ENCODE results near the gene METTL13.

The METTL13 gene

DNA sequence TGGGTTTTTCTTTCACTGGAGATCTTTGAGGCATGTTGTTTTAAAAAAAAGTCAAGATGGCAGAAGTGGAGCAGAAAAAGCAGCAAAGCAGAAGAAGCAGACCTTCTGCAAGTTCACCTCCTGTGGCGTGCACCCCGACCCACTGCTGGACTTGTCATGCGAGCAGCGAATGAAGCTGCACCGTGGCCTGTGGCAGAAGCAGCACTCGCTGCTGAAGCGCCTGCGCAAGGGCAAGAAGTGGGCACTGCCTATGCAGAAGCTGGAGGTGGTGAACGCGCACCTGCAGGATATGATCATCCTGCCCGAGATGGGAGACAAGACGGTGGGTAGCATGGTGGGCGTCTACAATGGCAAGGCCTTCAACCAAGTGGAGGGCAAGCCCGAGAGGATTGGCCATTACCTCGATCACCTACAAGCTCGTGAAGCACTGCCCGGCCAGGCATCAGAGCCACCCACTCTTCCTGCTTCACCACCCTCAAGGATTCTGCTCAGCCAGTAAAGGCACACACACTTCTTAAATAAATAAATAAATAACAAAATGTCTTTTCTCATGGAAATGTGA, 22.1 kb downstream of the METTL13 start:
- no peaks in the 10 kb centered on the region for H3K27me3 ChIP-seq (ENCODE audit: insufficient read depth, poor library complexity, severe bottlenecking)
- H3K27ac ChIP-seq (replicated peaks): no peak overlapping the region
- DNase-seq (ENCODE audit: low read depth in 1 of 2, low spot score in 1 of 2): no peak
- H3K4me3 ChIP-seq (replicated peaks; ENCODE audit: insufficient read depth, low read length): no peak overlapping the region
- no peak for TF ChIP-seq SPI1 (IDR thresholded peaks at IDR 0.05; ENCODE audit: borderline replicate concordance, low read depth)

DNA sequence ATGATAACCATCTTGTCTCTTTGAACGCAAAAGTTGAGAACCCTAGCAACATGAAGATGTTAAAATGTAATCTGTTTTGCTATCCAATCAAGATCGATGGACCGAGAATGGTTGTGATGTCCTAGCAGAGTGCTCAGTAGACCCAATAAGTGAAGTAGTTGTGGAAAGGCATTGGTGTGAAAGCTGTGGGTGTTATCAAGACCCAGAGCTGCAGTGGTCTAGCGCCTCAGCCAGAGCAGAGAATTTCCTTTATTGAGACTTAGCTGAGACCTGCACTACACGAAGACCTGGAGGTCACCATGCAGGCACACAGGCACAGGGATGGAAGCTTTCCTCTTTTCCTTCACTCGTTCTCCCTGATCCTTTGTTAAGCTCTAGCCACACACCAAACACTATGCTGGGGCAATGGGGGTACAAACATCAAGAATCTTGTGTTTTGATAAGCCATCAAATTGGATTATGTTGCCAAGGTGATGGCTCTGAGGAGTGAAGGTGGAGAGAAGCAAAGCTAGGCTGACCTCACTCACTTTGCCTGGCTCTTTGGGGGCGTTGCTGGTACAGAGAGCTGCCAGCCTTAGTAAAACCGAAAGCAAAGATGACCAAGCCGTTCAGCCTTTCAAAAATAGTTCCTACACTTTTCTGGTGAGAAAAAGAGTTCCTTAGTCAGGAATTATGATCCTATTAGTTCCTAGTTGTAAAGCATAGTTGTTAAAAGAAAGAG, 24.1 kb downstream of the METTL13 start:
- DNase-seq (ENCODE audit: low read depth in 1 of 2, low spot score in 1 of 2): no peak
- Histone ChIP-seq H3K4me3 (replicated peaks; ENCODE audit: insufficient read depth, low read length) (no peak overlapping the region), H3K27ac (replicated peaks) (no peak overlapping the region), H3K27me3 (ENCODE audit: insufficient read depth, poor library complexity, severe bottlenecking) (no peaks in the 10 kb centered on the region)
- TF ChIP-seq, protein P1, sequence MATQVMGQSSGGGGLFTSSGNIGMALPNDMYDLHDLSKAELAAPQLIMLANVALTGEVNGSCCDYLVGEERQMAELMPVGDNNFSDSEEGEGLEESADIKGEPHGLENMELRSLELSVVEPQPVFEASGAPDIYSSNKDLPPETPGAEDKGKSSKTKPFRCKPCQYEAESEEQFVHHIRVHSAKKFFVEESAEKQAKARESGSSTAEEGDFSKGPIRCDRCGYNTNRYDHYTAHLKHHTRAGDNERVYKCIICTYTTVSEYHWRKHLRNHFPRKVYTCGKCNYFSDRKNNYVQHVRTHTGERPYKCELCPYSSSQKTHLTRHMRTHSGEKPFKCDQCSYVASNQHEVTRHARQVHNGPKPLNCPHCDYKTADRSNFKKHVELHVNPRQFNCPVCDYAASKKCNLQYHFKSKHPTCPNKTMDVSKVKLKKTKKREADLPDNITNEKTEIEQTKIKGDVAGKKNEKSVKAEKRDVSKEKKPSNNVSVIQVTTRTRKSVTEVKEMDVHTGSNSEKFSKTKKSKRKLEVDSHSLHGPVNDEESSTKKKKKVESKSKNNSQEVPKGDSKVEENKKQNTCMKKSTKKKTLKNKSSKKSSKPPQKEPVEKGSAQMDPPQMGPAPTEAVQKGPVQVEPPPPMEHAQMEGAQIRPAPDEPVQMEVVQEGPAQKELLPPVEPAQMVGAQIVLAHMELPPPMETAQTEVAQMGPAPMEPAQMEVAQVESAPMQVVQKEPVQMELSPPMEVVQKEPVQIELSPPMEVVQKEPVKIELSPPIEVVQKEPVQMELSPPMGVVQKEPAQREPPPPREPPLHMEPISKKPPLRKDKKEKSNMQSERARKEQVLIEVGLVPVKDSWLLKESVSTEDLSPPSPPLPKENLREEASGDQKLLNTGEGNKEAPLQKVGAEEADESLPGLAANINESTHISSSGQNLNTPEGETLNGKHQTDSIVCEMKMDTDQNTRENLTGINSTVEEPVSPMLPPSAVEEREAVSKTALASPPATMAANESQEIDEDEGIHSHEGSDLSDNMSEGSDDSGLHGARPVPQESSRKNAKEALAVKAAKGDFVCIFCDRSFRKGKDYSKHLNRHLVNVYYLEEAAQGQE (IDR thresholded peaks at IDR 0.05; ENCODE audit: insufficient replicate concordance, low read depth): no peak
- TF ChIP-seq CTCF (IDR thresholded peaks at IDR 0.05; ENCODE audit: insufficient read depth, low read length): no peak
- no peak for TF ChIP-seq GABPA (IDR thresholded peaks at IDR 0.05; ENCODE audit: low read depth)
- TF ChIP-seq POLR2AphosphoS5 (IDR thresholded peaks at IDR 0.05; ENCODE audit: low read depth): no peak
- TF ChIP-seq SPI1 (IDR thresholded peaks at IDR 0.05; ENCODE audit: borderline replicate concordance, low read depth): no peak

- Histone ChIP-seq H3K27me3 (ENCODE audit: insufficient read depth, poor library complexity, severe bottlenecking) (no peaks in the 10 kb centered on the region), H3K27ac (replicated peaks) (no peak overlapping the region), H3K4me3 (replicated peaks; ENCODE audit: insufficient read depth, low read length) (no peak overlapping the region)
- TF ChIP-seq GABPA (IDR thresholded peaks at IDR 0.05; ENCODE audit: low read depth): no peak
- TF ChIP-seq SPI1 (IDR thresholded peaks at IDR 0.05; ENCODE audit: borderline replicate concordance, low read depth): no peak
- TF ChIP-seq CTCF (IDR thresholded peaks at IDR 0.05; ENCODE audit: insufficient read depth, low read length): no peak
- TF ChIP-seq, protein P1 (IDR thresholded peaks at IDR 0.05; ENCODE audit: insufficient replicate concordance, low read depth): no peak
- no peak for TF ChIP-seq POLR2AphosphoS5 (IDR thresholded peaks at IDR 0.05; ENCODE audit: low read depth)
- no peak for DNase-seq (ENCODE audit: low read depth in 1 of 2, low spot score in 1 of 2)
Measured at GRCh38 chr1:171807556-171807955, 26.1 kb downstream of the METTL13 start.

DNA sequence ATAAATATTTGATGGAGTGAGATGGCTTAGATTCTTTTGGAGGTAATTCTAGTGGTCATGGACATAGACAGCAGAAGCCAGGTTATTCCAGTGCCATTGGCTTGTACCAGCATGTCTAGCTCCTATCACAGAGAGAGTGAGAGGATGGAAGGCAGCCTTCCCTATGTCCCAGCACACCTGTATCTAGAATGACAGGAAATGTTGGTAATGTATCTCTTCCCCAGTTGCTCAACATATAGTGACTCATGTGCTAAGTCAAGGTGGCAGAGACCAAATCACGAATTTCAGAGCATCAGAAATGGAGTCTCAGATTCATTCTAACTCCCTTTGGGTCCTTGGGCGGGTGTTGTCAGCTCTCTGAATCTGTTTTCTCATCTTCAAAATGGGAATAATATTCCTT, 28.4 kb downstream of the METTL13 start:
- no peak for DNase-seq (ENCODE audit: low read depth in 1 of 2, low spot score in 1 of 2)
- H3K4me3 ChIP-seq (replicated peaks; ENCODE audit: insufficient read depth, low read length): no peak overlapping the region
- no peak overlapping the region for H3K27ac ChIP-seq (replicated peaks)
- H3K27me3 ChIP-seq (ENCODE audit: insufficient read depth, poor library complexity, severe bottlenecking): no peaks in the 10 kb centered on the region
- TF ChIP-seq, protein P1 (IDR thresholded peaks at IDR 0.05; ENCODE audit: insufficient replicate concordance, low read depth): no peak
- TF ChIP-seq POLR2AphosphoS5 (IDR thresholded peaks at IDR 0.05; ENCODE audit: low read depth) (no peak), CTCF (IDR thresholded peaks at IDR 0.05; ENCODE audit: insufficient read depth, low read length) (no peak), SPI1 (IDR thresholded peaks at IDR 0.05; ENCODE audit: borderline replicate concordance, low read depth) (no peak), GABPA (IDR thresholded peaks at IDR 0.05; ENCODE audit: low read depth) (no peak)
